HG03342 (cell line): ENCODE data around the gene IMPG1.
A peak's percentile ranks its signal among the peaks of the same experiment; 100 is the strongest.

Source experiments
- ATAC-seq: cut with Tn5 transposase; IDR thresholded peaks from one replicate; pipeline ENCODE4 v1.9.1; 2021; ENCODE audit warnings: mild to moderate bottlenecking, moderate library complexity; ENCODE audit not compliant: unreplicated experiment

The IMPG1 gene, protein sequence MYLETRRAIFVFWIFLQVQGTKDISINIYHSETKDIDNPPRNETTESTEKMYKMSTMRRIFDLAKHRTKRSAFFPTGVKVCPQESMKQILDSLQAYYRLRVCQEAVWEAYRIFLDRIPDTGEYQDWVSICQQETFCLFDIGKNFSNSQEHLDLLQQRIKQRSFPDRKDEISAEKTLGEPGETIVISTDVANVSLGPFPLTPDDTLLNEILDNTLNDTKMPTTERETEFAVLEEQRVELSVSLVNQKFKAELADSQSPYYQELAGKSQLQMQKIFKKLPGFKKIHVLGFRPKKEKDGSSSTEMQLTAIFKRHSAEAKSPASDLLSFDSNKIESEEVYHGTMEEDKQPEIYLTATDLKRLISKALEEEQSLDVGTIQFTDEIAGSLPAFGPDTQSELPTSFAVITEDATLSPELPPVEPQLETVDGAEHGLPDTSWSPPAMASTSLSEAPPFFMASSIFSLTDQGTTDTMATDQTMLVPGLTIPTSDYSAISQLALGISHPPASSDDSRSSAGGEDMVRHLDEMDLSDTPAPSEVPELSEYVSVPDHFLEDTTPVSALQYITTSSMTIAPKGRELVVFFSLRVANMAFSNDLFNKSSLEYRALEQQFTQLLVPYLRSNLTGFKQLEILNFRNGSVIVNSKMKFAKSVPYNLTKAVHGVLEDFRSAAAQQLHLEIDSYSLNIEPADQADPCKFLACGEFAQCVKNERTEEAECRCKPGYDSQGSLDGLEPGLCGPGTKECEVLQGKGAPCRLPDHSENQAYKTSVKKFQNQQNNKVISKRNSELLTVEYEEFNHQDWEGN

GRCh38 chr6:76072562-76072961 lies at the start of gene IMPG1:
IMPG1 (minus strand) TSS chr6:76072662; CDS start chr6:76072488, 174 bp downstream.
- ATAC-seq = no peak

DNA sequence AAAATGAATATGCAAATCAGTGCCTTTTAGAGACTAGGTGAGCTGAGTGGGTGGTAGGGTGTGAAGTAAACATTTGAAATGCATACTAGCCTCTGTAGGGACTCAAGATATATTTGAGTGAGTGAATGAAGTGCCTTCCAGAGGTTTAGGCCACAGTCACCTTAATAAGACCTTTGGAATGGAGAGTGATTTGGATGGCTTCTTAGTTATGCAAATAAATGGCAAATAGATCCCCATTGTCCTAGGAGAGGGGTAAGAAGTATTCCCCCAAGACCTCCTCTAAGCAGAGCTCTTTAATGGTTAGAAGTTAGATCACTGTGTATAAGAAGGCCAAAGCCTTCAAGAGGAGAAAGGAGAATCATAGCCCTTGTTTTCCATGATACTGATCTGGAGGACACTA lies 47.8 kb upstream of the IMPG1 start:
- ATAC-seq = no peak

DNA sequence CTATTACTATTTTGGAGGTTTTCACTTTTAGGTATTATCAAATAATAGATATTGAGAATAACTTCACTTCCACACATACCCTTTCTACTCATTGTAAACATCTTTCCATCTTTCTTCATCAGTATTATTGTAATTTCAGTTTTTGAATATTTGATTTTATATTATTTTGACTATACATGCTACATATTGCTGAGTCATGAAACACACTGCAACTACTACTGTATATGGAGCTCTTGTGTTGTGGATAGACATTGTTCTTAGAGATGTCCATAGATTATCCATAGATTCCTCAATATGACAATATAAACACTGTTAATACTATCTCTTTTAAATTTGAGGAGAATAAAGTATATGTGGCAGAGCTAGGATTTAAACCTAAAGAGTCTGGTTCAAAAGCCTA lies 819 bp upstream of the IMPG1 start:
- no peak for ATAC-seq

- ATAC-seq = no peak
These were observed 15.0 kb downstream of the IMPG1 start for GRCh38 chr6:76057469-76057868.

DNA sequence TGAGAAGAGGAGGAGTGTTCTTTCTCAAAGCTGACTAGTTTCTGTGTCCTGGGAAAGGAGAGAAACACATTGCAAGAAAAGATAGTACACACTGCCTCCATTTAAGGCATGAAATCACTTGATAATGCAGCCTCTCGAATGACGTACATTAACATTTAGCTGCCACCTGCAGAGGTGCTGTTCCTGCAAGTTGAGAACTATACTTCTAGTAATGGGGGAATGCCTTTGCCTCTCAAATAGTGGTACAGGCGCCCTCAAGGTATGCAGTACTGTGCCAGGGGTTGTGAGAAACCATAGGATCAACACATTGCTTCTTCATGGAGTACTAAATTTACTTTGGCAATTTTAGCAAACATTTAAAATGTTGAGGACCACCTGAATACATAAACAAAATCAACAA lies 20.1 kb downstream of the IMPG1 start:
- ATAC-seq = no peak

GRCh38 chr6:76043690-76044089 lies 28.8 kb downstream of the IMPG1 start:
- ATAC-seq = no peak

GRCh38 chr6:76035713-76036112 lies 36.7 kb downstream of the IMPG1 start:
- ATAC-seq = no peak

- ATAC-seq = no peak
These were observed 46.4 kb downstream of the IMPG1 start for GRCh38 chr6:76026101-76026500.

GRCh38 chr6:76014626-76015530 lies 57.6 kb downstream of the IMPG1 start:
- no peak for ATAC-seq

GRCh38 chr6:76004202-76004601 lies 68.3 kb downstream of the IMPG1 start:
- ATAC-seq = peak; percentile 53

DNA sequence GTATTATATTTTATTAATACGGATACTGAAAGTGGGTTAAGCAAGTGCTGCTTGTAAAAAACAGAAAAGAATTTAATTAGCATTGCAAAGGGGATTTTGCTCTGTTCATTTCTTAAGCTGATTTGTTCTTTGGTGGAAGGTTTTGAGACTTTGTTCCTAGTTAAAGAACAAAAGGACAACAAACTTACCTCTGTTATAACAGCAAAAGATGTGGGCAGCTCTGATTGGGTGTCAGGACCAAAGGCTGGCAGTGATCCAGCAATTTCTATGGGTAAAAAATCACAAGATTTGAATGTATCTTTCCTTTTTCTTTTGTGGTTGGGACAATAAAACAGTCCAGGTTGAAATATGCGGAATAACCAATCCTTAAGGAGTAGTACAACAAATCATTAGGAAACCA lies 68.8 kb downstream of the IMPG1 start:
- no peak for ATAC-seq

DNA sequence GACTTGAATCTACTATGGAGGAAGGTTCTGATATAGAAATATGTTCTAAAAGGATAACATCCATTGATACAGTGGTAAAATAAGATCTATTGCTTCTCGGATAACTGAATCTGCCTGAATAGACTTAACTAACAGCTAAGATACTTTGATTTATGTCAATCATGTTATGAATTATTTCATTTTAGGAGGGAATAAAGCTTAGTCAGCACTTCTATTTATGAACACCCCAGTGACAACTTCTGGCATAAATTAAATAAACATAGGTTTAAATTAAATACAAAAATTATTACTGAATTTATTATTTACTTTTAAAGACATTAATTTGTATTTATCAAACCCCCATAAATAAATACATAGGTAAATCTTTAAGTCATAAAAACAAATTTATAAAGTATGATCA lies 69.3 kb downstream of the IMPG1 start:
- ATAC-seq = no peak

GRCh38 chr6:76000629-76001028 lies 71.8 kb downstream of the IMPG1 start:
- no peak for ATAC-seq

- no peak for ATAC-seq
These were observed 74.8 kb downstream of the IMPG1 start for GRCh38 chr6:75997696-75998095.

GRCh38 chr6:75993236-75994162 lies 79.0 kb downstream of the IMPG1 start:
- no peak for ATAC-seq

GRCh38 chr6:75991941-75992340 lies 80.5 kb downstream of the IMPG1 start:
- no peak for ATAC-seq

GRCh38 chr6:75986935-75987334 lies 85.5 kb downstream of the IMPG1 start:
- ATAC-seq = no peak

GRCh38 chr6:75975904-75976303 lies 96.6 kb downstream of the IMPG1 start:
- no peak for ATAC-seq

- ATAC-seq = no peak
These were observed 102.4 kb downstream of the IMPG1 start for GRCh38 chr6:75970093-75970492.

GRCh38 chr6:75968143-75968542 lies 104.3 kb downstream of the IMPG1 start:
- no peak for ATAC-seq
